HG02884 (cell line): Measurements from ENCODE around the gene HS3ST4.

Source experiments
- ATAC-seq: cut with Tn5 transposase; IDR thresholded peaks from one replicate; pipeline ENCODE4 v1.9.1; 2021; ENCODE audit warnings: mild to moderate bottlenecking, moderate library complexity; ENCODE audit not compliant: unreplicated experiment

Gene HS3ST4

GRCh38 chr16:25817295-25817694 is 125.5 kb downstream of the HS3ST4 start:
- ATAC-seq, result no peak

- no peak for ATAC-seq
Measured at GRCh38 chr16:25817876-25818275, 126.1 kb downstream of the HS3ST4 start.

- no peak for ATAC-seq
Measured at GRCh38 chr16:25823891-25824290, 132.1 kb downstream of the HS3ST4 start.

GRCh38 chr16:25827709-25828108 is 135.9 kb downstream of the HS3ST4 start:
- ATAC-seq, result no peak

GRCh38 chr16:25828510-25828909 is 136.8 kb downstream of the HS3ST4 start:
- no peak for ATAC-seq

- ATAC-seq, result no peak
Measured at GRCh38 chr16:25832291-25832690, 140.5 kb downstream of the HS3ST4 start.

- no peak for ATAC-seq
Measured at GRCh38 chr16:25834101-25834500, 142.3 kb downstream of the HS3ST4 start.

- no peak for ATAC-seq
Measured at GRCh38 chr16:25835126-25835525, 143.4 kb downstream of the HS3ST4 start.

GRCh38 chr16:25838724-25839186 is 147.0 kb downstream of the HS3ST4 start:
- no peak for ATAC-seq

- no peak for ATAC-seq
Measured at GRCh38 chr16:25841761-25842160, 150.0 kb downstream of the HS3ST4 start.

- no peak for ATAC-seq
Measured at GRCh38 chr16:25845901-25846300, 154.1 kb downstream of the HS3ST4 start.

GRCh38 chr16:25854141-25854540 is 162.4 kb downstream of the HS3ST4 start:
- ATAC-seq, result no peak

- no peak for ATAC-seq
Measured at GRCh38 chr16:25855063-25855462, 163.3 kb downstream of the HS3ST4 start.

- ATAC-seq, result no peak
Measured at GRCh38 chr16:25855818-25856217, 164.1 kb downstream of the HS3ST4 start.

- no peak for ATAC-seq
Measured at GRCh38 chr16:25859645-25860044, 167.9 kb downstream of the HS3ST4 start.

GRCh38 chr16:25867041-25867440 is 175.3 kb downstream of the HS3ST4 start:
- ATAC-seq, result no peak

- ATAC-seq, result no peak
Measured at GRCh38 chr16:25868106-25868505, 176.3 kb downstream of the HS3ST4 start.

GRCh38 chr16:25868706-25869370 is 177.1 kb downstream of the HS3ST4 start:
- ATAC-seq, result no peak

GRCh38 chr16:25872369-25873070 is 180.8 kb downstream of the HS3ST4 start:
- ATAC-seq, result no peak

- ATAC-seq, result no peak
Measured at GRCh38 chr16:25874196-25874595, 182.4 kb downstream of the HS3ST4 start.

- ATAC-seq, result no peak
Measured at GRCh38 chr16:25875956-25876598, 184.3 kb downstream of the HS3ST4 start.

- ATAC-seq, result no peak
Measured at GRCh38 chr16:25877103-25877502, 185.3 kb downstream of the HS3ST4 start.
